ENCODE results near the gene NFKBIB. TPM values are rescaled to one million over a fixed set of nuclear protein-coding genes. Genes with fewer than 3 reads are reported as not detected.

NFKBIB gene
- total RNA-seq, 1 donor from 2014 or later, result 15.3 TPM

GRCh38 chr19:38908911-38909310 lies 9.1 kb downstream of the NFKBIB start:
- DNase-seq (ENCODE audit: low spot score), result no peak
- H3K4me1 Mint-ChIP-seq (ENCODE audit: low read depth), result no peaks in the 10 kb centered on the region
- H3K36me3 Mint-ChIP-seq (ENCODE audit: low read depth), result peaks cover 16% of the 10 kb centered on the region
- no peak overlapping the region for H3K27ac Mint-ChIP-seq (ENCODE audit: unreplicated experiment)
- H3K27me3 Mint-ChIP-seq (ENCODE audit: low read depth), result no peaks in the 10 kb centered on the region
- TF ChIP-seq CTCF (IDR thresholded peaks at IDR 0.05), result no peak
- H3K9me3 Mint-ChIP-seq (ENCODE audit: low read depth), result no peaks in the 10 kb centered on the region
- H3K4me3 Mint-ChIP-seq (ENCODE audit: unreplicated experiment), result no peak overlapping the region

GRCh38 chr19:38910488-38910887 lies 10.7 kb downstream of the NFKBIB start:
- no peak for DNase-seq (ENCODE audit: low spot score)
- Mint-ChIP-seq H3K27ac (ENCODE audit: unreplicated experiment) (no peak overlapping the region), H3K9me3 (ENCODE audit: low read depth) (no peaks in the 10 kb centered on the region), H3K4me3 (ENCODE audit: unreplicated experiment) (no peak overlapping the region), H3K36me3 (ENCODE audit: low read depth) (peaks cover 9% of the 10 kb centered on the region), H3K27me3 (ENCODE audit: low read depth) (no peaks in the 10 kb centered on the region), H3K4me1 (ENCODE audit: low read depth) (no peaks in the 10 kb centered on the region)
- no peak for TF ChIP-seq CTCF (IDR thresholded peaks at IDR 0.05)

- no peak overlapping the region for H3K27ac Mint-ChIP-seq (ENCODE audit: unreplicated experiment)
- H3K36me3 Mint-ChIP-seq (ENCODE audit: low read depth), result peaks cover 9% of the 10 kb centered on the region
- no peaks in the 10 kb centered on the region for H3K27me3 Mint-ChIP-seq (ENCODE audit: low read depth)
- no peak overlapping the region for H3K4me3 Mint-ChIP-seq (ENCODE audit: unreplicated experiment)
- H3K9me3 Mint-ChIP-seq (ENCODE audit: low read depth), result no peaks in the 10 kb centered on the region
- H3K4me1 Mint-ChIP-seq (ENCODE audit: low read depth), result no peaks in the 10 kb centered on the region
- no peak for DNase-seq (ENCODE audit: low spot score)
- no peak for TF ChIP-seq CTCF (IDR thresholded peaks at IDR 0.05)
Observed at GRCh38 chr19:38911388-38912001, 11.7 kb downstream of the NFKBIB start.

- Mint-ChIP-seq H3K27ac (ENCODE audit: unreplicated experiment) (no peak overlapping the region), H3K36me3 (ENCODE audit: low read depth) (peaks cover 2% of the 10 kb centered on the region), H3K27me3 (ENCODE audit: low read depth) (no peaks in the 10 kb centered on the region), H3K4me1 (ENCODE audit: low read depth) (no peaks in the 10 kb centered on the region), H3K4me3 (ENCODE audit: unreplicated experiment) (no peak overlapping the region), H3K9me3 (ENCODE audit: low read depth) (no peaks in the 10 kb centered on the region)
- no peak for TF ChIP-seq CTCF (IDR thresholded peaks at IDR 0.05)
- DNase-seq (ENCODE audit: low spot score), result no peak
Observed at GRCh38 chr19:38912600-38913514, 13.1 kb downstream of the NFKBIB start.

GRCh38 chr19:38913958-38914357 lies 14.2 kb downstream of the NFKBIB start:
- Mint-ChIP-seq H3K9me3 (ENCODE audit: low read depth) (no peaks in the 10 kb centered on the region), H3K4me3 (ENCODE audit: unreplicated experiment) (no peak overlapping the region), H3K27ac (ENCODE audit: unreplicated experiment) (no peak overlapping the region), H3K27me3 (ENCODE audit: low read depth) (no peaks in the 10 kb centered on the region), H3K36me3 (ENCODE audit: low read depth) (peaks cover 1% of the 10 kb centered on the region), H3K4me1 (ENCODE audit: low read depth) (no peaks in the 10 kb centered on the region)
- TF ChIP-seq CTCF (IDR thresholded peaks at IDR 0.05), result no peak
- DNase-seq (ENCODE audit: low spot score), result peak; percentile 65

All from chondrocyte (in vitro differentiated cells).